Type B pancreatic cell (in vitro differentiated cells): ENCODE measurements around the gene NAP1L1. TPM values are rescaled to one million over a fixed set of nuclear protein-coding genes. Genes with fewer than 3 reads are reported as not detected.
"Not testable (repeated sequence)": the region's sequence is repeated elsewhere in the genome, so short reads cannot be mapped to it uniquely, and the experiment has no call there.

Experiments
- DNase-seq: peaks from one replicate; pipeline ENCODE4 v3.0.0; 2021; ENCODE audit warnings: mixed read lengths; ENCODE audit not compliant: unreplicated experiment; ENCODE audit errors: extremely low spot score
- H3K27ac Mint-ChIP-seq: 2 replicates; pipeline ENCODE4 v1.8.0; 2021; ENCODE audit warnings: mild to moderate bottlenecking, mixed read lengths
- H3K27me3 Mint-ChIP-seq: 2 replicates; pipeline ENCODE4 v1.8.0; 2021; ENCODE audit warnings: mixed read lengths
- H3K36me3 Mint-ChIP-seq: 2 replicates; pipeline ENCODE4 v1.8.0; 2021; ENCODE audit warnings: mixed read lengths
- H3K4me1 Mint-ChIP-seq: one replicate; pipeline ENCODE4 v1.8.0; 2021; ENCODE audit warnings: mixed read lengths; ENCODE audit not compliant: unreplicated experiment
- H3K4me3 Mint-ChIP-seq: 2 replicates; pipeline ENCODE4 v1.8.0; 2021; ENCODE audit warnings: mild to moderate bottlenecking, mixed read lengths
- H3K9me3 Mint-ChIP-seq: 2 replicates; pipeline ENCODE4 v1.8.0; 2021; ENCODE audit warnings: mixed read lengths
- CTCF ChIP-seq: fragments of 200-600 bp; sonication (generic); conservative IDR thresholded peaks from 2 replicates; pipeline ENCODE4 v1.5.0; 2021; ENCODE audit warnings: antibody characterized with exemption, mild to moderate bottlenecking
- total RNA-seq: library from RNA; stranded (reverse); gene quantifications from 2 replicates; pipeline ENCODE4 v1.2.1, GENCODE V29; 2021; ENCODE audit warnings: low replicate concordance

NAP1L1 gene
- total RNA-seq, 1 donor from 2014 or later = 883 TPM

DNA sequence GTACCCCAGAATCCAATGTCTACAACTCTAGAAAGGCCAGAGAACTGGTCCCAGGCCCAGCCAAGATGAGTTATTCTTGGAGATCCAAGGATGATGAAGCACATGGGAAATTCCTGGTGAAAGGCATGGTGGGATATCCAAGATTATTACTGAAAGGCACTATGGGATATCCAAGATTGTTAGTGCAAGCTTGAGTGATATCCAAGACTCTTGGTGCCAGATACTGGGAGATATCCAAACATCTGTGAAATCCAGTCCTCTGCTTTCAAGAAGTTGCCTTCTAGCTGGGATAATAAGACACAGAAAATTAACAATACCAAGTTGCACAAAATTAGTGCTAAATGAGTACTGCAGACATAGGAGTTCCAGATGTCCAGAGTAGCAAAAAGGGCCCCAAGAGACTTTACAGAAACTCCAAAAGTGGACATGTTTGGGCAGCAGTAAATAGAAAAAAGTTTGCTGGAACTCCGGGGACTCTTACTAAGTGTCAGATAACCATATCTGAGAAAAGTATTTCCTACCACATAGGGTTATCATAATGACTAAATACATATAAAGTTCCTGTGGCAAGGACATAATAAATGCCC lies 87.5 kb downstream of the NAP1L1 start:
- TF ChIP-seq CTCF = no peak

GRCh38 chr12:75995691-75996090 lies 88.8 kb downstream of the NAP1L1 start:
- Mint-ChIP-seq H3K27me3 (no peaks in the 10 kb centered on the region), H3K9me3 (no peaks in the 10 kb centered on the region), H3K4me3 (no peak overlapping the region), H3K36me3 (no peaks in the 10 kb centered on the region), H3K27ac (no peak overlapping the region), H3K4me1 (peaks cover 24% of the 10 kb centered on the region)
- no peak for DNase-seq
- no peak for TF ChIP-seq CTCF

More for the DNA sequence above, 87.5 kb downstream of the NAP1L1 start:
- Mint-ChIP-seq H3K4me1 (peaks cover 24% of the 10 kb centered on the region), H3K9me3 (no peaks in the 10 kb centered on the region), H3K4me3 (no peak overlapping the region), H3K27ac (no peak overlapping the region), H3K27me3 (no peaks in the 10 kb centered on the region), H3K36me3 (no peaks in the 10 kb centered on the region)
- no peak for DNase-seq

DNA sequence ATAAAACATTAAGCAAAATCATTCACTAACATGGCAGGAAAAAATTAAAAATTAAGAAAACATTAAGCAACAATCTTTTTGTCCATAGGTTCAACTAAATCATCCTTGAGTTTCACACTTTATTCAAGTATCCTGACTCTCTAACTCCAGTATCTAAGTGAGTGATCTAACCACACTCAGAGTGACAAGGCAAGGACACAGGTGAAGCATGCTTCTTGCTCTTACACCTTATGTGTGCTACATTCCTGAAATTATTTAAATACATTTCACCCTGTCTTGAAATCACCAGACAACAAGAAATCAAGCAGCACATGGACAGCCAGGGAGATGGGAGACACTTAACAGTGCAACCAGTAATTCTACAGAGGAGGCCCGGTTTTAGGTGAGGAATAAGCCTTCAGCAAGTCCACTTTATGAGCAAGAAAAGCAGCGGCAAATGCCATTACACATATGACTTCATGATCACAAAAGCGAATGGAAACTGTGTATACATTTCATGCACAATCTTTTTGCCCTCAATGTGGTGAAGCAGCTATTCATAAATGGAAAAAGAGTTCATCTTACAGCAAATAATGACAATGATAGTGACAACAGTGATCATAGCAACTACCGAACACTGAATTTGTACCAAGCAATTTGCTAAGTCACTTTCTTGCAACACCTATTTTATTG lies 90.3 kb downstream of the NAP1L1 start:
- Mint-ChIP-seq H3K27ac (peak overlapping the region; percentile 32), H3K27me3 (no peaks in the 10 kb centered on the region), H3K4me3 (peak overlapping the region; percentile 0), H3K4me1 (peaks cover 28% of the 10 kb centered on the region), H3K36me3 (peaks cover 8% of the 10 kb centered on the region), H3K9me3 (peaks cover 8% of the 10 kb centered on the region)
- TF ChIP-seq CTCF = no peak
- no peak for DNase-seq

- no peak for TF ChIP-seq CTCF
- Mint-ChIP-seq H3K27ac (no peak overlapping the region), H3K9me3 (peaks cover 14% of the 10 kb centered on the region), H3K27me3 (no peaks in the 10 kb centered on the region), H3K4me3 (no peak overlapping the region), H3K4me1 (peaks cover 21% of the 10 kb centered on the region), H3K36me3 (peaks cover 14% of the 10 kb centered on the region)
- DNase-seq = no peak
These were observed 92.7 kb downstream of the NAP1L1 start for GRCh38 chr12:75991753-75992152.

GRCh38 chr12:75990189-75990912 lies 94.1 kb downstream of the NAP1L1 start:
- peak overlapping the region; percentile 8 for H3K27ac Mint-ChIP-seq
- DNase-seq = no peak
- peaks cover 14% of the 10 kb centered on the region for H3K36me3 Mint-ChIP-seq
- peaks cover 33% of the 10 kb centered on the region for H3K4me1 Mint-ChIP-seq
- H3K4me3 Mint-ChIP-seq = no peak overlapping the region
- H3K9me3 Mint-ChIP-seq = peaks cover 14% of the 10 kb centered on the region
- no peak for TF ChIP-seq CTCF
- H3K27me3 Mint-ChIP-seq = no peaks in the 10 kb centered on the region

DNA sequence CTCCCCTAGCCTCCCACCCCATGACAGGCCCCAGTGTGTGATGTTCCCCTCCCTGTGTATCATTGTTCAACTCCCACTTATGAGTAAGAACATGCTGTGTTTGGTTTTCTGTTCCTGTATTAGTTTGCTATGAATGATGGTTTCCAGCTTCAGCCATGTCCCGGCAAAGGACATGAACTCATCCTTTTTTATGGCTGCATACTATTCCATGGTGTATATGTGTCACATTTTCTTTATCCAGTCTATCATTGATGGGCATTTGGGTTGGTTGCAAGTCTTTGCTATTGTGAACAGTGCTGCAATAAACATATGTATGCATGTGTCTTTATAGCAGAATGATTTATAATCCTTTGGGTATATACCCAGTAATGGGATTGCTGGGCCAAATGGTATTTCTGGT lies 96.8 kb downstream of the NAP1L1 start:
- H3K27me3 Mint-ChIP-seq, DNase-seq, H3K27ac Mint-ChIP-seq, H3K4me3 Mint-ChIP-seq: not testable (repeated sequence)
- peaks cover 27% of the 10 kb centered on the region for H3K4me1 Mint-ChIP-seq
- H3K9me3 Mint-ChIP-seq = peaks cover 20% of the 10 kb centered on the region
- peaks cover 14% of the 10 kb centered on the region for H3K36me3 Mint-ChIP-seq
